ENCODE measurements around the gene CHURC1. TPM values are rescaled to one million over a fixed set of nuclear protein-coding genes. Genes with fewer than 3 reads are reported as not detected.

The CHURC1 gene
- total and polyA plus RNA-seq, 2 of the 4 experiments (the other 2 are of a cell fraction), result 38.0 to 69.5 TPM

DNA sequence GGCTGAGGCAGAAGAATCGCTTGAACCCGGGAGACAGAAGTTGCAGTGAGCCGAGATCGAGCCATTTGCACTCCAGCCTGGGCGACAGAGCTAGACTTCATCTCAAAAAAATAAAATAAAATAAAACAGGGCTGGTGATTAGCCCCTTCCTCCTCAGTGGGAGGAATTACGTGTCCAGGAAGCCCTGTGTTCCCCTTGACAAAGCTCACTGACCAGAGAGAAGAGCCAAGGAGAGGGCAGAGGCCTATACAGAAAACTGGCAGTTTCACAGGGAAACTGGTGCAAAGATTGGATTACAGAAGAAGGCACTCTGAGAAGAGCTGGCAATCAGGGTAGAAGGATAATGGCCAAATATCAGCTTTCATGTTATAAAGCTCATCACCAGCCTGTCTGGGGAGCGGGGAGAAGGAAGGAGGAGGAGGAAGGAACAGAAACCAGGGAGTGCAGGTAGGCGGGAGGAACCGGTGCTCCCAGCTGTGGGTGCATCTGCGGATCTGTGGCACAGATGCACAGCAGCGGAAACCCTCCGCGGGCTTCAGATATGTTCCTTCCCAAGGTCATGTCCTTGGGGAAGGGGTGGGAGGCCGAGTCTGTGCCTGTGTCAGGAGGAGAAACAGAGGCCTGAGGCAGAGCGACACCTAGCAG, 51.2 kb downstream of the CHURC1 start:
- Histone ChIP-seq H3K9ac (ENCODE audit: low read depth, low read length) (no peak overlapping the region), H2AK9ac (replicated peaks; ENCODE audit: low read depth, low read length, poor library complexity) (no peak overlapping the region), H3K23ac (ENCODE audit: low read depth, low read length) (no peak overlapping the region), H3K9me1 (ENCODE audit: insufficient read depth, low read length) (no peaks in the 10 kb centered on the region; the same call in 1 of the 2 replicates), H3K56ac (ENCODE audit: extremely low read depth, insufficient read depth, low read length) (no peak overlapping the region), H3K4me2 (ENCODE audit: low read depth, low read length) (no peak overlapping the region), H3K27ac (ENCODE audit: insufficient read depth, low read length) (no peak overlapping the region), H4K91ac (ENCODE audit: insufficient read depth, low read depth, low read length) (no peak overlapping the region), H4K5ac (ENCODE audit: low read depth, low read length) (no peak overlapping the region), H3K14ac (replicated peaks; ENCODE audit: low read depth, low read length) (no peak overlapping the region), H3K36me3 (ENCODE audit: control insufficient read depth, insufficient read depth, low read length) (no peaks in the 10 kb centered on the region; the same call in 1 of the 2 replicates), H3K4me3 (ENCODE audit: insufficient read depth, low read depth, low read length) (no peak overlapping the region), H3K79me1 (ENCODE audit: low read depth in 1 of 2, low read length in 2 of 2) (no peaks in the 10 kb centered on the region), H2BK120ac (ENCODE audit: low read depth, low read length) (no peak overlapping the region), H3K4me1 (ENCODE audit: control insufficient read depth, insufficient read depth, low read length) (no peaks in the 10 kb centered on the region), H2BK20ac (ENCODE audit: low read depth, low read length) (no peak overlapping the region), H2BK15ac (ENCODE audit: low read depth, low read length) (no peak overlapping the region), H3K18ac (ENCODE audit: low read depth, low read length) (no peak overlapping the region), H4K8ac (ENCODE audit: low read depth in 2 of 2, low read length in 2 of 2) (no peak overlapping the region), H4K20me1 (ENCODE audit: insufficient read depth, low read length) (no peaks in the 10 kb centered on the region), H2BK5ac (ENCODE audit: low read depth, low read length, poor library complexity, severe bottlenecking) (no peak overlapping the region), H3K4ac (ENCODE audit: low read depth, low read length) (no peak overlapping the region), H2AK5ac (ENCODE audit: low read depth, low read length) (no peak overlapping the region), H2AFZ (replicated peaks; ENCODE audit: low read length, poor library complexity) (no peak overlapping the region), H3K9me3 (ENCODE audit: control insufficient read depth, insufficient read depth, low read length) (no peaks in the 10 kb centered on the region), H3K27me3 (ENCODE audit: control insufficient read depth, insufficient read depth, low read length) (no peaks in the 10 kb centered on the region)
- ChIA-PET POLR2A (ENCODE audit: unreplicated experiment) (no interaction called here), CTCF (no interaction called here)
- in situ Hi-C loops (cut with MboI; ENCODE audit: low sequenced_read_pairs) (no loop called here), dilution Hi-C loops (cut with HindIII; ENCODE audit: low sequenced_read_pairs, unreplicated experiment) (no loop called here), intact Hi-C loops (cut with micrococcal nuclease) (no loop called here)
- ATAC-seq (ENCODE audit: low read depth), result no peak
- TF ChIP-seq NFE2L2 (IDR thresholded peaks at IDR 0.05; ENCODE audit: low read depth, low read length) (no peak), BHLHE40 (IDR thresholded peaks at IDR 0.05; ENCODE audit: low read depth, low read length) (no peak), MAZ (IDR thresholded peaks at IDR 0.05; ENCODE audit: borderline replicate concordance, low read depth, low read length) (no peak), RAD21 (IDR thresholded peaks at IDR 0.05; ENCODE audit: low read length) (no peak), MXI1 (IDR thresholded peaks at IDR 0.05; ENCODE audit: borderline replicate concordance, low read depth, low read length) (no peak), RCOR1 (IDR thresholded peaks at IDR 0.05; ENCODE audit: insufficient replicate concordance, low read length) (no peak), MAFK (IDR thresholded peaks at IDR 0.05; ENCODE audit: low read depth, low read length) (no peak), CHD1 (IDR thresholded peaks at IDR 0.05; ENCODE audit: low read depth, low read length) (no peak), POLR2A (IDR thresholded peaks at IDR 0.05; ENCODE audit: low read depth, low read length) (no peak), CEBPB (IDR thresholded peaks at IDR 0.05; ENCODE audit: low read depth, low read length) (no peak), SMC3 (IDR thresholded peaks at IDR 0.05; ENCODE audit: low read depth, low read length) (no peak), FOS (IDR thresholded peaks at IDR 0.05; ENCODE audit: low read depth, low read length) (no peak), RFX5 (IDR thresholded peaks at IDR 0.05; ENCODE audit: low read depth, low read length) (no peak)
- TF ChIP-seq, protein P1, sequence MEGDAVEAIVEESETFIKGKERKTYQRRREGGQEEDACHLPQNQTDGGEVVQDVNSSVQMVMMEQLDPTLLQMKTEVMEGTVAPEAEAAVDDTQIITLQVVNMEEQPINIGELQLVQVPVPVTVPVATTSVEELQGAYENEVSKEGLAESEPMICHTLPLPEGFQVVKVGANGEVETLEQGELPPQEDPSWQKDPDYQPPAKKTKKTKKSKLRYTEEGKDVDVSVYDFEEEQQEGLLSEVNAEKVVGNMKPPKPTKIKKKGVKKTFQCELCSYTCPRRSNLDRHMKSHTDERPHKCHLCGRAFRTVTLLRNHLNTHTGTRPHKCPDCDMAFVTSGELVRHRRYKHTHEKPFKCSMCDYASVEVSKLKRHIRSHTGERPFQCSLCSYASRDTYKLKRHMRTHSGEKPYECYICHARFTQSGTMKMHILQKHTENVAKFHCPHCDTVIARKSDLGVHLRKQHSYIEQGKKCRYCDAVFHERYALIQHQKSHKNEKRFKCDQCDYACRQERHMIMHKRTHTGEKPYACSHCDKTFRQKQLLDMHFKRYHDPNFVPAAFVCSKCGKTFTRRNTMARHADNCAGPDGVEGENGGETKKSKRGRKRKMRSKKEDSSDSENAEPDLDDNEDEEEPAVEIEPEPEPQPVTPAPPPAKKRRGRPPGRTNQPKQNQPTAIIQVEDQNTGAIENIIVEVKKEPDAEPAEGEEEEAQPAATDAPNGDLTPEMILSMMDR (conservative IDR thresholded peaks at IDR 0.05; ENCODE audit: low read depth, low read length), result no peak
- TF ChIP-seq, protein P2, sequence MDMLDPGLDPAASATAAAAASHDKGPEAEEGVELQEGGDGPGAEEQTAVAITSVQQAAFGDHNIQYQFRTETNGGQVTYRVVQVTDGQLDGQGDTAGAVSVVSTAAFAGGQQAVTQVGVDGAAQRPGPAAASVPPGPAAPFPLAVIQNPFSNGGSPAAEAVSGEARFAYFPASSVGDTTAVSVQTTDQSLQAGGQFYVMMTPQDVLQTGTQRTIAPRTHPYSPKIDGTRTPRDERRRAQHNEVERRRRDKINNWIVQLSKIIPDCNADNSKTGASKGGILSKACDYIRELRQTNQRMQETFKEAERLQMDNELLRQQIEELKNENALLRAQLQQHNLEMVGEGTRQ (IDR thresholded peaks at IDR 0.05; ENCODE audit: low read depth, low read length), result no peak
- TF ChIP-seq, protein P3, sequence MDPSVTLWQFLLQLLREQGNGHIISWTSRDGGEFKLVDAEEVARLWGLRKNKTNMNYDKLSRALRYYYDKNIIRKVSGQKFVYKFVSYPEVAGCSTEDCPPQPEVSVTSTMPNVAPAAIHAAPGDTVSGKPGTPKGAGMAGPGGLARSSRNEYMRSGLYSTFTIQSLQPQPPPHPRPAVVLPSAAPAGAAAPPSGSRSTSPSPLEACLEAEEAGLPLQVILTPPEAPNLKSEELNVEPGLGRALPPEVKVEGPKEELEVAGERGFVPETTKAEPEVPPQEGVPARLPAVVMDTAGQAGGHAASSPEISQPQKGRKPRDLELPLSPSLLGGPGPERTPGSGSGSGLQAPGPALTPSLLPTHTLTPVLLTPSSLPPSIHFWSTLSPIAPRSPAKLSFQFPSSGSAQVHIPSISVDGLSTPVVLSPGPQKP (IDR thresholded peaks at IDR 0.05; ENCODE audit: borderline replicate concordance, low read depth, low read length), result no peak
- DNase-seq, result no peak
- no TSS peak for BruUV-seq (replicated peaks)
- 100% methylated on average over 4 of the region's 15 CpGs; no CpG with 5 or more reads in 1 of the 2 experiments for WGBS, 2 experiments (ENCODE audit: extremely low coverage in 2 of 2, insufficient read length in 1 of 2)
